SH-SY5Y (cell line): ENCODE results near the gene SLC25A26.

ENCODE experiments used
- GATA2 ChIP-seq: IDR thresholded peaks from 2 replicates; pipeline ENCODE4 v1.6.1; 2011; ENCODE audit warnings: mild to moderate bottlenecking, low read depth, low read length
- GATA3 ChIP-seq: IDR thresholded peaks from 2 replicates; pipeline ENCODE4 v1.6.1; 2011; ENCODE audit warnings: low read depth, mild to moderate bottlenecking, low read length, moderate library complexity

DNA sequence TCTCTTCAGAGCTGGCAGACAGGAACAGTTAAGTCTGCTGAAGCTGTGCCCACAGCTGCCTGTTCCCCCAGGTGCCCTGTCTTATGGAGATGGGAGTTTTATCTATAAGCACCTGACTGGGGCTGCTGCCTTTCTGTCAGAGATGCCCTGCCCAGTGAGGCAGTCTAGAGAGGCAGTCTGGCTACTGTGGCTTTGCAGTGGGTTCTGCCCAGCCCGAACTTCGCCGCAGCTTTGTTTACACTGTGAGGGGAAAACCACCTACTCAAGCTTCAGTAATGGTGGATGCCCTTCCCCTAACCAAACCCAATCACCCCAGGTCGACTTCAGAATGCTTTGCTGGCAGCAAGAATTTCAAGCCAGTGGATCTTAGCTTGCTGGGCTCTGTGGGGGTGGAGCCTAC is 91.2 kb downstream of the SLC25A26 start:
- TF ChIP-seq GATA3 (no peak), GATA2 (no peak)
